IgD-negative memory B cell (primary cell): ENCODE data around the gene VTCN1. TPM values are rescaled to one million over a fixed set of nuclear protein-coding genes. Genes with fewer than 3 reads are reported as not detected.
"Not testable (repeated sequence)": the region's sequence is repeated elsewhere in the genome, so short reads cannot be mapped to it uniquely, and the experiment has no call there.

ENCODE experiments used
- H3K27ac Mint-ChIP-seq, 3 donors: one replicate each; pipeline ENCODE4 v1.8.0; 2020 to 2022; ENCODE audit warnings: mild to moderate bottlenecking in 3 of 3, mixed read lengths in 3 of 3, moderate library complexity in 1 of 3
- H3K27me3 Mint-ChIP-seq: one replicate; pipeline ENCODE4 v1.8.0; 2021; ENCODE audit warnings: mixed read lengths
- H3K36me3 Mint-ChIP-seq: one replicate; pipeline ENCODE4 v1.8.0; 2020; ENCODE audit warnings: mild to moderate bottlenecking, mixed read lengths
- H3K4me1 Mint-ChIP-seq, 3 donors: one replicate each; pipeline ENCODE4 v1.8.0; 2020 to 2022; ENCODE audit warnings: mixed read lengths in 3 of 3, mild to moderate bottlenecking in 1 of 3
- H3K4me3 Mint-ChIP-seq, 4 donors: one replicate each; pipeline ENCODE4 v1.8.0; 2020 to 2022; ENCODE audit warnings: mild to moderate bottlenecking in 4 of 4, mixed read lengths in 4 of 4, moderate library complexity in 3 of 4
- H3K9me3 Mint-ChIP-seq, 3 donors: one replicate each; pipeline ENCODE4 v1.8.0; 2020 to 2021; ENCODE audit warnings: mixed read lengths in 3 of 3, mild to moderate bottlenecking in 1 of 3
- polyA plus RNA-seq: library from polyadenylated mRNA; unstranded; fragments of 300-500 nt; fragmentation: Illumina TruSeq; gene quantifications from one replicate; pipeline ENCODE4 v1.2.3, GENCODE V29; 2021

VTCN1 gene
- polyA plus RNA-seq, 1 donor from 2014 or later: not detected

DNA sequence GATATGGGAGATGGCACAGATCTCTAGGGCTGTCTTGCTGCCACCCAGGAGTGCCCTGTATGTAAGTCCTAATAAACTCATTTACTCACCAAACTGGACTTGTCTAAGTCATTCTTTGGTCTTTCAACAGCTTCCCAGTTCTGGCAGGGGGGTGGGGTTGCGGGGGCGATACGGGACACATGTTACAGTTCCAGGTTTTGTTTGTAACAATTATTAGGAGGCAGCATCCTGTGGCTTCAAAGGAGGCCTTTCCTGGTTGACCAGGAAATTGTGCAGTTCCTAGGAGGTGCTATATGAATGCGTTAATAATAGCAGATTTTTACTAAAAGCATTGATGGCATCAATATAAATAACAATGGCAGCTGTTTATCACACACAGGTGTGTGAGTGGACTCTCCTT, 46.5 kb downstream of the VTCN1 start:
- H3K9me3 Mint-ChIP-seq: no peaks in the 10 kb centered on the region
- no peak overlapping the region for H3K27ac Mint-ChIP-seq
- peaks cover 0 to 3% (median 0%) of the 10 kb centered on the region in 3 donors for H3K4me1 Mint-ChIP-seq
- H3K4me3 Mint-ChIP-seq: no peak overlapping the region
- peaks cover 14% of the 10 kb centered on the region for H3K27me3 Mint-ChIP-seq
- H3K36me3 Mint-ChIP-seq: peaks cover 2% of the 10 kb centered on the region

DNA sequence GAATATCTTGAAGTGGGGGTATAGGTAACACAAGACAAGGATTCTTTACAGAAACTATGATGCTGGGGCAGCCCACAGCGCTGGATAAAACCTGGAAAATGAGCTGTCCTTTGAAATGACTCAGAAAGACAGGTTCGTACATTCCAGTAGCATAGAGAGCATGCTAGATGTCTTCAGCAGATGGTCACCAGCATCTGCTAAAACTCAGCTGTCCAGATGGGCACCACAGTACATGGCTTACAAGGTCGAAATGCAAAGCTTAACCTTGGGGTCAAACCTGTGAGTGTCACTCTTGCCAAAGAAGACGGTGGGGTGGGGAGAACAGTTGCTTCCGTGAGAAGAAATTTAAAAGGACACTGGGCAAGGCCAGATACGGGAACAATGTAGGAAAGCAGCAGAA, 47.9 kb downstream of the VTCN1 start:
- Mint-ChIP-seq H3K27me3 (peaks cover 16% of the 10 kb centered on the region), H3K4me3 (no peak overlapping the region), H3K4me1 (peaks cover 0 to 1% (median 0%) of the 10 kb centered on the region in 3 donors), H3K36me3 (peaks cover 2% of the 10 kb centered on the region), H3K9me3 (no peaks in the 10 kb centered on the region), H3K27ac (no peak overlapping the region)

DNA sequence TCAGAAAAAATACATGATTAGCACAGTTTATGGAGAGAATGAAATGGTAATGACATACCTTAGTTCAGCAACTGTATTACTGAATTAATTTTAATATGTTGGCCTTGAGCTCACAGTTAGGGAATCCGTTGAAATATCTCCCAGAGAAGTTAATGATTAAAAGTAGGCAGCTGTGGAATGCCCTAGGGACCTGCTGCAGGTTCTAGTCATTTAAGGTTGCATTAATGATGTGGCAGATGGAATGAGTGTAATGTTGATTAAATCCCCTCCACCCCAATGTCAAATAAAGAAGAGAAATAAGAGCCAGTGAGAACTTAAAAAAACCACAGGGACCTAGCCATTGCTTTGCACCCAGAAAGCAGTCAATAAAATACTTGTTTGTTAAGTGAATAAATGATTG, 48.8 kb downstream of the VTCN1 start:
- H3K27ac Mint-ChIP-seq: no peak overlapping the region
- peaks cover 19% of the 10 kb centered on the region for H3K27me3 Mint-ChIP-seq
- H3K4me3 Mint-ChIP-seq: no peak overlapping the region
- peaks cover 2% of the 10 kb centered on the region for H3K36me3 Mint-ChIP-seq
- no peaks in the 10 kb centered on the region for H3K4me1 Mint-ChIP-seq
- H3K9me3 Mint-ChIP-seq: peaks cover 0 to 2% (median 0%) of the 10 kb centered on the region in 3 donors

DNA sequence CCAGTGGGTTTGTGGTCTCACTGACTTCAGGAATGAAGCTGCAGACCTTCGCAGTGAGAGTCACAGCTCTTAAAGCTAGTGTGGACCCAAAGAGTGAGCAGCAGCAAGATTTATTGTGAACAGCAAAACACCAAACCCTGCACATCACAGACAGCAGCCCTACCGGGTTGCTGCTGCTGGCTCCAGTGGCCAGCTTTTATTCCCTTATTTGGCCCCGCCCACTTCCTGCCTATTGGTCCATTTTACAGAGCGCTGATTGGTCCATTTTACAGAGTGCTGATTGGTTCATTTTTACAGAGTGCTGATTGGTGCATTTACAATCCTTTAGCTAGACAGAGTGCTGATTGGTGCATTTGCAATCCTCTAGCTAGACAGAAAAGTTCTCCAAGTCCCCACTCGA, 59.4 kb downstream of the VTCN1 start:
- not testable (repeated sequence) for H3K36me3 Mint-ChIP-seq, H3K27ac Mint-ChIP-seq, H3K27me3 Mint-ChIP-seq, H3K4me1 Mint-ChIP-seq, H3K4me3 Mint-ChIP-seq
- H3K9me3 Mint-ChIP-seq: peaks cover 0 to 12% (median 6%) of the 10 kb centered on the region in 3 donors

DNA sequence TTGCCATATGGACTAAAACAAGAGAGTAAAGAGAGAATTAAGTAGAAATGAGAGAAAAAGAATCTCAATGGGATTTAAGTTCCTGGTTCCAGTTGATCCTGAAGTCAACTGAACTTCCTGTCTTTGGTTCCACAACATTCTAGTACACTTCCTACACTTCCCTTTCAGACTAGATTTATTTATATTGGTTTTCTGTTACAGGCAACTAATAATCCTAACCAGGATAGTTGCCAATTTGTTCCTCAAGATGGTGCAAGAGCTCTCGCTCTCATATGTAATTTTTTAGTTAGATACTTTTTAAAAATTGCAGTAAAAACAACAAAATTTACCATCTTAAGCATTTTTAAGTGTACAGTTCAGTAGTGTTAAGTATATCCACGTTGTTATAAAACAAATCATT, 60.4 kb downstream of the VTCN1 start:
- no peaks in the 10 kb centered on the region for H3K36me3 Mint-ChIP-seq
- H3K9me3 Mint-ChIP-seq: peaks cover 0 to 12% (median 6%) of the 10 kb centered on the region in 3 donors
- H3K27me3 Mint-ChIP-seq: peaks cover 5% of the 10 kb centered on the region
- no peak overlapping the region for H3K4me3 Mint-ChIP-seq
- H3K4me1 Mint-ChIP-seq: no peaks in the 10 kb centered on the region
- H3K27ac Mint-ChIP-seq: no peak overlapping the region

DNA sequence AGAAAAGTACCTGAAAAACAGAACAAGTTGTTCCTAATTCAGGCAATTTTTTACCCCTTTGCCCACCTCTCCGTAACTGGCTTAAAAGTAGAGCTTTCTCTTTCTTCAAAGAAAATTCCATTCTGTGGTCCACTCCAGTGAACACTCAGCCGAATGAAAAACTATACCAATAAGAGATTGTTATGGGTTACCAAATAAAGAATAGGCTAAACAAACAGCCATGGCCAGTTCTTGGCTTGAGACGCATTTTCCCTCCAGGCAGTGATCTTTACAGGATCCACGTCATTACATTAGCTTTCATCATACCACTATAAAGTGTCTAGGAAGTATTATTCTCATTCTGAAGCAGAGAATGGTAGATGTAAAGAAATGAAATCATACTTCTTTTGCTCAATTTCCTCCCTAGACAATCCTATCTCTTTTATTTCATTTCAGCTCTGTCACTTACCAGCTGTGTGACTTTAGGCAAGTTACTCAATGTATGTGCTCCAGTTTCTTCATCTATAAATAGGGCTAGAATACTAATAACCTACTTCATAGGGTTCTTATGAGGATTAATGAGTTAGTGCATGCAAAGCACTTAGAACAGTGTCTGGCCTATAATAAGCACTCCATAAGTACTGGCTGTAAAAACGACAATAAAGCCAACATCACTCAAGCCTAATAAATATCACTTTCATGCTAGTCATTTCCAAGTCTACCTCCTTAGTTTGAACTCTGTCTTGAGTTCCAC, 62.7 kb downstream of the VTCN1 start:
- H3K36me3 Mint-ChIP-seq: no peaks in the 10 kb centered on the region
- H3K9me3 Mint-ChIP-seq: peaks cover 0 to 12% (median 6%) of the 10 kb centered on the region in 3 donors
- H3K27me3 Mint-ChIP-seq: peaks cover 10% of the 10 kb centered on the region
- H3K27ac Mint-ChIP-seq: no peak overlapping the region
- H3K4me3 Mint-ChIP-seq: no peak overlapping the region
- H3K4me1 Mint-ChIP-seq: no peaks in the 10 kb centered on the region

DNA sequence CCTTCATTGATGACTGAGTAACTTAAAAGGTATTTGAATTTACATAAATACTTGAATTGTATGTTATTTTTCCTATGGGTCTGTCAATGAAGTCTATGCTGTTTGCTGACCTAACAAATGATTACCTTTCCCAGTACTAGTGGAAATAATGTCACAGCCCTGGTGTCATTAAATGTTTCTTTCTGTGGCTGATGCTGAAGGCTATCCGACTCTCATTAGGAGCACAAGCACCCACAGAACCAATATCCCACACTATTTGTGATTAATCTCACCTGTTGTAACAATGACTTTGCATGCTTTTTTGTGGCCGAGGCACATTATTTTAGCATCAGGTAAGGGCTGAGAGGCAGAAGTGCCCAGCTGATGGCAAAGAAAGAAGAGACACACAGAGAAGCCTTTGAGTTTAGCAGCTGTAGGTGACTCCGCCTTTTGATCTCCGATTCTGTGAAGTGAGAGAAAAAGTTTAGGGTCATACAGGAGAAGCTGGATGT, 63.3 kb downstream of the VTCN1 start:
- Mint-ChIP-seq H3K36me3 (no peaks in the 10 kb centered on the region), H3K27ac (no peak overlapping the region), H3K27me3 (peaks cover 10% of the 10 kb centered on the region), H3K4me3 (no peak overlapping the region), H3K4me1 (no peaks in the 10 kb centered on the region), H3K9me3 (peaks cover 0 to 12% (median 6%) of the 10 kb centered on the region in 3 donors)

DNA sequence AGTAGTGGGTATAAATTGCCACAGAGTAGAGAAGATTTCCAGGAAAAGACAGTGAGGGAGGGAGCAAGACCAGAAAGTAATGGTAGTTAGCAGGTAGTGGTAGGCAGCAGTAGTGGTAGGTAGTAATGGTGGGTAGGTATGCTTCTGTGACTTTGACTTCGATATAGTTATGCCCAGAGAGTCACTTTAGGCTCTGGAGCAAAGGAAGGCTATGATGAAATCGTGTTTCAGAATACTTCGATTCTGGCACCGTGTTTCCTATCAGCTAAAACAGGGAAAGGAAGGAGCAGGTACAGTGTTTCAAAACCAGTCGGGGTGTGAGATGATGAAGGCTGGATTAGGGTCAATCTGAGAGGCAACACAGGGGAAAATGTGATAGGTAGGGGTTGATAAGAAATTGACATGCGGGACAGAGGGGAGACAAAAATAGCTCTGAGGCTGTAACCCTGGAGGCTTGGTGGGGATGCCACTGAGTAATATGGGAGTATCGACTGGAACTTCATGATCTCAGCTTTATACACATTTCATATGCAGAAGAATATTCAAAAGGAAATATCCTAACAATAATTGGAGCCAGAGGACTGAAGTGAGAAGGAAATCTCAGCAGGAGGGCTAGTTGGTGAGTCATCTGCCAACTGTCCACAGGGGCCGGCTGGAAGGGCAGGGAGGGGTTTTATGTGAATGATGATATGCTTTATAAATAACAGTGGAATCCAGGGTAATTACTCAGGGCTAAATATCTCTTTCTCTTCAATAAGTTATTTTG, 64.0 kb downstream of the VTCN1 start:
- Mint-ChIP-seq H3K4me1 (no peaks in the 10 kb centered on the region), H3K27me3 (peaks cover 10% of the 10 kb centered on the region), H3K9me3 (peaks cover 0 to 10% (median 5%) of the 10 kb centered on the region in 3 donors), H3K27ac (no peak overlapping the region), H3K4me3 (no peak overlapping the region), H3K36me3 (no peaks in the 10 kb centered on the region)

DNA sequence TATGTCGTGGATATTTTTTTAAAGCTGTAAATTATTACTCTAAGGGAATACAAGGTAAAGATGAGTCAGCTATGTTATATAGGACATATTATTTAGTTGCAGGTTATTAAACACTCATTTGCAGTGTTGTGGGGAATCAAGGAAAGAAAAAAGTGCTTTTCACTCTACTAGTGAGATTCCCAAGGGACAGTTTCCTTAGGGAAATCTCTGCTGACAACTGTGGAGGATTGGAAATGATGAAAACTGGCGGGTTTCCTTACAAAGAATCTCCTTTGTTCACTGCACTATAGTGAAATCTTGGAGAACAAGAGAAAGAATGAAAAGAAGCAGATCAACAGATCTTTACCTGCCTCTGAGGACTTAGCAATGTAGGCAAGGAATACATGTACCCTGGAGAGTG, 64.7 kb downstream of the VTCN1 start:
- H3K4me1 Mint-ChIP-seq: no peaks in the 10 kb centered on the region
- H3K4me3 Mint-ChIP-seq: no peak overlapping the region
- no peak overlapping the region for H3K27ac Mint-ChIP-seq
- H3K27me3 Mint-ChIP-seq: peaks cover 10% of the 10 kb centered on the region
- H3K9me3 Mint-ChIP-seq: peaks cover 0 to 4% (median 0%) of the 10 kb centered on the region in 3 donors
- no peaks in the 10 kb centered on the region for H3K36me3 Mint-ChIP-seq

DNA sequence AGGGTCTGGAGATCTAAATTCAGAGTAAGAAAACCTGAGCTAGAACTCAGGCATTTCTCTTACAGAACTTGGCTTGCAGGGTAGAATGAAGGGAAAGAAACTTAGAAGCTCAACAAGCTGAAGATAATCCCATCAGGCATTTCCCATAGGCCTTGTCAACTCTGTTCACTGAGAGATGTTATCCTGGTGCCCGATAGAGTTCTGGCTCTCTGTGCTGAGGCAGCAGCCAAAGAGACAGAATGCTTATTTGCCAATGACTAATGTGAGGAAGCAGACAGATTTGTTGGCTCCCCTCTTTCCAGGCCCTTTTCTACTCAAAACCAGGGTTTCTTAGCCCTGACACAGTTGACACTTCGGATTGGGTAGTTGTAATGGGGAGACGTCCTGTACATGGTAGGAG, 66.9 kb downstream of the VTCN1 start:
- H3K4me3 Mint-ChIP-seq: no peak overlapping the region
- no peaks in the 10 kb centered on the region for H3K9me3 Mint-ChIP-seq
- no peaks in the 10 kb centered on the region for H3K36me3 Mint-ChIP-seq
- H3K27ac Mint-ChIP-seq: no peak overlapping the region
- peaks cover 10% of the 10 kb centered on the region for H3K27me3 Mint-ChIP-seq
- H3K4me1 Mint-ChIP-seq: no peaks in the 10 kb centered on the region

DNA sequence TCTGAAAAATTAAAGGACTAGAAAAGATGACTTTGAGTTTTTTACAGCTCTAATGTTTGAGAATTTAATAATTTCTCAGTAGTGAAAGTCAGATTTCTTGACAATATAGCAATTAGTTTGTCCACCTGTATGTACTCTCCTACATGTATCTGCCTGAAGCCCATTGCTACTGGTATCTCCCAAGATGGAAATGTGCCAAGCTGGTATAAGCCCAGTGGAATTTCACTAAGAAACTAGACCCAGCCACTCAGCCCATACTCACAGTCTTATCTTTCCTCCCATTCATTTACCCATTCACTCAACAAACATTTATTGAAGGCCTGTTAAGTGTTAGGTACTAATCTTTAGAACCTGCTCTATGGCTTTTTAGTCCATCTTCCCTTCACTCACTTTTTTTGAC, 67.6 kb downstream of the VTCN1 start:
- Mint-ChIP-seq H3K4me3 (no peak overlapping the region), H3K4me1 (no peaks in the 10 kb centered on the region), H3K36me3 (no peaks in the 10 kb centered on the region), H3K27me3 (peaks cover 10% of the 10 kb centered on the region), H3K27ac (no peak overlapping the region), H3K9me3 (no peaks in the 10 kb centered on the region)

DNA sequence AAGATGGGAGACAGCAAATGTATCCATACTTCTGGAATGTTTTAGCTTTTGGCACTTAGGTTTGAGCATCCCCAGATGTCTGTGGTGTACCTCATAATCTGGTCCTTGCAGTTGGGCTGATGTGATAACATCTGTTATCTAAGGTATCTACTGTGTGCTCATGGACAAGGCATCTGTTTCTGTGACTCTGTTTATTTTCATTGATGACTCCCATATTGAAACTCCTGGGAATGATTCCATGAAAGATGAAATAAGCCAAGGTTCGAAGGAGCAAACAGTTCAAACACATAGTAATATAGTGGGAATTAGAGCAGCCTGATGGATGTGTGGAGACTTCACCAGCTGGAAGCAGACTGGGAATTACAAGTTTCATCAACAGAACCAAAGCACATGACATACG, 68.5 kb downstream of the VTCN1 start:
- H3K4me3 Mint-ChIP-seq: no peak overlapping the region
- H3K9me3 Mint-ChIP-seq: no peaks in the 10 kb centered on the region
- H3K27me3 Mint-ChIP-seq: peaks cover 10% of the 10 kb centered on the region
- no peak overlapping the region for H3K27ac Mint-ChIP-seq
- H3K4me1 Mint-ChIP-seq: no peaks in the 10 kb centered on the region
- H3K36me3 Mint-ChIP-seq: no peaks in the 10 kb centered on the region

DNA sequence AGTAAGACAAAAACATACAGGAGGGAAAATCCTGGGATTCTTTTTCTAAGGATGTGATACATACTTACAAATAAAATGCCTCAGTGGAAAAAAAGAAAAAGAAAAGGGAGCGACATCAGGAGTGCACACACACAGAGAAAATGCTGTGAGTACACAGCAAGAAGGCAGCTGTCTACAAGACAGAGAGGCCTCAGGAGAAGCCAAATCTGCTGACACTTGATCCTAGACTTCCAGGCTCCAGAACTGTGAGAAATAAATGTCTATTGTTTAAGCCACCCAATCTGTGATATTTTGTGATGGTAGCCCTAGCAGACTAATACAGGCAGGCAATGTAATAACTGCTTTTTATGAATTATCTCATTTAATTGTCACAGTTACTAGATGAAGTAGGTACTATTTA, 72.2 kb downstream of the VTCN1 start:
- Mint-ChIP-seq H3K27ac (no peak overlapping the region), H3K27me3 (peaks cover 2% of the 10 kb centered on the region), H3K4me1 (peaks cover 0 to 2% (median 0%) of the 10 kb centered on the region in 3 donors), H3K36me3 (no peaks in the 10 kb centered on the region), H3K4me3 (no peak overlapping the region), H3K9me3 (peaks cover 0 to 1% (median 0%) of the 10 kb centered on the region in 3 donors)

DNA sequence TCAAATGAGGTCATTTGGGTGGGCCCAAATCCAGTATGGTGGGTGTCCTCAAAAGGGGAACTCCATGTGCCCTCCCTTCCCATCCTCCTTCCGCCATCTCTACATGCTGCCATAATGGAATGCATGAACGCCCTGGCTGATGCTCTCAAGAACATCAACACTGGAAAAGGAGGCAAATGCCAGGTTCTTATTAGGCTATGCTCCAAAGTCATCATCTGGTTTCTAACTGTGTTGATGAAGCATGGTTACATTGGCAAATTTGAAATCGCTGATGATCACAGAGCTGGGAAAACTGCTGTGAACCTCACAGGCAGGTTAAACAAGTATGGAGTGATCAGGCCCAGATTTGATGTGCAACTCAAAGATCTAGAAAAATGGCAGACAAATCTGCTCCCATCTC, 72.6 kb downstream of the VTCN1 start:
- Mint-ChIP-seq H3K27ac (peak overlapping the region in 1 of 3 donors; percentile 55), H3K36me3 (no peaks in the 10 kb centered on the region), H3K4me1 (peaks cover 0 to 2% (median 0%) of the 10 kb centered on the region in 3 donors), H3K9me3 (peaks cover 0 to 1% (median 0%) of the 10 kb centered on the region in 3 donors), H3K4me3 (no peak overlapping the region), H3K27me3 (peaks cover 2% of the 10 kb centered on the region)

DNA sequence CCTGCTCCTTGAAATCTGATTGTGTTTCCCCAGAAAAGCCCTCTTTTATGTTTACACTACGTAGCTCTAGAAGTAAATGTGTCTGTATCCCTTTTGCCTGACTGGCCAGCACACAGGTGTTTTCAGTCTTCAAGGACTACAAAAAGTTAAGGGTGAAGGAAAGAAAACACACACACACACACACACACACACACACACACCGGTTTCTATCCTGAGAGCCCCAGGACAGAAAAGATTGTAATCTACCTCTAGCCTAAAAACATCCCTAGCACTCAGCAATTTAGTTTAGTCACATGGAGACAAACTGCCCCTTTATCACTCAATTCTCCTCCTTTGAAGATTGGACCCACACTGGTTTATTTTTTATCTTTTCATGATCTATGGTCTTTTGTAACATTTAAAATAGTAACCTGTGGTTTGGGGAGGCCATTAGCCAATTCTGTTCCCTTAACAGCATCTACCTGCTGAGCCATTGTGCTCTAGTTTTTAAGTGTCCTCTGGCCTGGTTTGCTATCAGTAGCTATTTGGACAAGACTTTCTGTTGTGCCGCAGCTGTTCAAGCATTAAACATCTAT, 73.4 kb downstream of the VTCN1 start:
- peaks cover 2% of the 10 kb centered on the region for H3K27me3 Mint-ChIP-seq
- peaks cover 0 to 1% (median 0%) of the 10 kb centered on the region in 3 donors for H3K9me3 Mint-ChIP-seq
- no peak overlapping the region for H3K4me3 Mint-ChIP-seq
- H3K27ac Mint-ChIP-seq: no peak overlapping the region
- peaks cover 0 to 2% (median 0%) of the 10 kb centered on the region in 3 donors for H3K4me1 Mint-ChIP-seq
- H3K36me3 Mint-ChIP-seq: no peaks in the 10 kb centered on the region
